Stomach (tissue), 9 donors: ENCODE data around the gene EXOC1. TPM values are rescaled to one million over a fixed set of nuclear protein-coding genes. Genes with fewer than 3 reads are reported as not detected.

Experiments
- DNase-seq, 2 donors: peaks; one replicate each; pipeline versions ENCODE4 v3.0.0 to v3.0.0-alpha.2; 2013 to 2019
- H3K27ac ChIP-seq, 5 donors: fragments of 200-600 bp in 4 of 5; sonication (generic) in 4 of 5; one replicate each; pipeline ENCODE4 v1.5.1; 2013 to 2019; ENCODE audit warnings: mild to moderate bottlenecking in 1 of 5, moderate library complexity in 1 of 5
- H3K27me3 ChIP-seq, 3 donors: fragments of 200-600 bp; sonication (generic); one replicate each; pipeline ENCODE4 v1.5.1; 2017 to 2019; ENCODE audit warnings: mixed run types in 1 of 3
- H3K36me3 ChIP-seq, 4 donors: fragments of 200-600 bp; sonication (generic); 1 replicate in 3 of 4; 2 replicates in 1 of 4; pipeline ENCODE4 v1.5.1; 2016 to 2019
- H3K4me1 ChIP-seq, 4 donors: fragments of 200-600 bp; sonication (generic); one replicate each; pipeline ENCODE4 v1.5.1; 2016 to 2019
- H3K4me3 ChIP-seq, 4 donors: fragments of 200-600 bp; sonication (generic) in 3 of 4; one replicate each; pipeline ENCODE4 v1.5.1; 2016 to 2019; ENCODE audit warnings: mild to moderate bottlenecking in 1 of 4
- H3K9me3 ChIP-seq, 4 donors: fragments of 200-600 bp; sonication (generic); one replicate each; pipeline ENCODE4 v1.5.1; 2016 to 2019
- EP300 ChIP-seq: sonication (generic); formaldehyde crosslinking; IDR thresholded peaks from one replicate; pipeline ENCODE4 v1.6.1; 2017; ENCODE audit warnings: antibody characterized with exemption
- POLR2A ChIP-seq, 4 donors: fragments of 450-650 bp; IDR thresholded peaks; one replicate each; pipeline ENCODE4 v1.6.1; 2016; ENCODE audit warnings: antibody characterized with exemption in 4 of 4, control low read depth in 2 of 4, mild to moderate bottlenecking in 1 of 4, moderate library complexity in 1 of 4
- POLR2AphosphoS5 ChIP-seq, 3 donors: sonication (generic); formaldehyde crosslinking; IDR thresholded peaks; one replicate each; pipeline ENCODE4 v1.6.1; 2016; ENCODE audit warnings: antibody characterized with exemption in 3 of 3
- WGBS, 5 donors: extraction: QIAGEN DNeasy Blood & Tissue Kit in 3 of 5; methylation state at CpG; one replicate each; pipeline versions ENCODE4 v1.1.5 to v1.1.7; 2013 to 2018; 5-methylcytosine and 5-hydroxymethylcytosine counted together
- intact Hi-C: fragments of 100-400 bp; cut with DNase I; formaldehyde crosslinking; loops from one replicate; pipeline ENCODE4 v1.15.1; 2023; ENCODE audit warnings: low total_unique reads
- polyA plus RNA-seq, 3 donors: library from polyadenylated mRNA; stranded (reverse); fragments of 200-250 nt; gene quantifications; one replicate each; pipeline ENCODE4 v1.2.3, GENCODE V29; 2013
- total RNA-seq, 5 donors: library from RNA; depleted of rRNA; stranded (reverse); fragments of >200 nt; gene quantifications; one replicate each; pipeline versions ENCODE4 v1.1.0 to v1.2.3, GENCODE V29; 2014 to 2016
- TF ChIP-seq, protein P1 (sequence below), 7 experiments: fragments of 450-650 bp in 4 of 7; fragments of 200-600 bp in 3 of 7; sonication (generic) in 3 of 7; IDR thresholded peaks; one replicate each; pipeline ENCODE4 v1.5.1; 2016 to 2019; ENCODE audit warnings: antibody characterized with exemption in 7 of 7, control low read depth in 2 of 7, mild to moderate bottlenecking in 1 of 7
- donor health status: healthy with polysubstance abuse.
- donor health status: Bipolar disorder and iron deficiency.
- donor health status: healthy.

EXOC1 gene
- total and polyA plus RNA-seq, 8 donors = 10.1 to 174 (median 26.2) TPM

DNA sequence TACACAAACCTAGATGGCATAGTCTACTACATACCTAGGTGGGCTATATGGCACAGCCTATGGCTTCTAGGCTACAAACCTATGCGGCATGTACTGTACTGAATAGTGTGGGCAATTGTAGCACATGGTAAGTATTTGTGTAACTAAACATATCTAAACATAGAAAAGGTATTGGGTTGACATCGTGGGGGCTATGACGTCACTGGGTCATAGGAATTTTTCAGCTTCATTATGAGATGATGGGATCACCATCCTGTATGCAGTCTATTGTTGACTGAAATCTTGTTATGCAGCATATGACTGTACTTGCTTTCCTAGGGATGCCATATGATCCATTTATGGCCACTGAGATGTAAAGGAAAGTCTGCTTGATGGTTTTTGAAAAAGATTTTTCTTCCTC is 35.8 kb upstream of the EXOC1 start:
- Histone ChIP-seq H3K27me3 (peaks cover 0 to 9% (median 0%) of the 10 kb centered on the region in 3 donors), H3K9me3 (no peaks in the 10 kb centered on the region), H3K36me3 (no peaks in the 10 kb centered on the region), H3K4me1 (peaks cover 0 to 5% (median 0%) of the 10 kb centered on the region in 4 donors), H3K27ac (no peak overlapping the region), H3K4me3 (no peak overlapping the region)
- no peak for DNase-seq
- TF ChIP-seq POLR2A (IDR thresholded peaks at IDR 0.05) = no peak
- no peak for TF ChIP-seq POLR2AphosphoS5 (IDR thresholded peaks at IDR 0.05)
- TF ChIP-seq, protein P1, sequence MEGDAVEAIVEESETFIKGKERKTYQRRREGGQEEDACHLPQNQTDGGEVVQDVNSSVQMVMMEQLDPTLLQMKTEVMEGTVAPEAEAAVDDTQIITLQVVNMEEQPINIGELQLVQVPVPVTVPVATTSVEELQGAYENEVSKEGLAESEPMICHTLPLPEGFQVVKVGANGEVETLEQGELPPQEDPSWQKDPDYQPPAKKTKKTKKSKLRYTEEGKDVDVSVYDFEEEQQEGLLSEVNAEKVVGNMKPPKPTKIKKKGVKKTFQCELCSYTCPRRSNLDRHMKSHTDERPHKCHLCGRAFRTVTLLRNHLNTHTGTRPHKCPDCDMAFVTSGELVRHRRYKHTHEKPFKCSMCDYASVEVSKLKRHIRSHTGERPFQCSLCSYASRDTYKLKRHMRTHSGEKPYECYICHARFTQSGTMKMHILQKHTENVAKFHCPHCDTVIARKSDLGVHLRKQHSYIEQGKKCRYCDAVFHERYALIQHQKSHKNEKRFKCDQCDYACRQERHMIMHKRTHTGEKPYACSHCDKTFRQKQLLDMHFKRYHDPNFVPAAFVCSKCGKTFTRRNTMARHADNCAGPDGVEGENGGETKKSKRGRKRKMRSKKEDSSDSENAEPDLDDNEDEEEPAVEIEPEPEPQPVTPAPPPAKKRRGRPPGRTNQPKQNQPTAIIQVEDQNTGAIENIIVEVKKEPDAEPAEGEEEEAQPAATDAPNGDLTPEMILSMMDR (IDR thresholded peaks at IDR 0.05) = no peak
- no peak for TF ChIP-seq EP300
- WGBS, 5 donors = 93 to 95% (median 93%) methylated on average over 3 of the region's 3 CpGs
- intact Hi-C loops = no loop called here

DNA sequence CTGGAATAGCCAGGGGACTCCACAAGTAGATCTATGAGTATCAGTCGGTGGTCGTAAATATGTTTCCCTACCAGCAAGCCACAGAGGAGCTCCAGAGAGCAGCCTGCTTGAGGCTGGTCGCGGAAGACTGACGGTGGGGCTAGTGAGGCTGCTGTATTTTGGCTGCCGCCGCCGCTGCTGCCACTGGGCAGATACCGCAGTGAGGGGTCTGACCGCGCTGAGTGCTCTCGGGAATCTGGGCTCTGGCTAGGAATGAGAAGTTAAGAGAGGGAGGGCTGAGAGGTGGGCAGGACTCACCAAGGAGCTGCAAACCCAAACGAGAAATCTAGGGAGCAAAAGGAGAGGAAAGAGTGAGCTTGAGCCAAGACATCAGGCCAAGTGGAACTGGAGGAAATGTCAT is 33.8 kb upstream of the EXOC1 start, which contains the start of gene EXOC1L:
Gene EXOC1L (plus strand): TSS at position 157 of the 400 bp plus-strand sequence. CDS start 237 bp downstream, at position 394.
- Histone ChIP-seq H3K27me3 (peaks cover 0 to 9% (median 0%) of the 10 kb centered on the region in 3 donors), H3K4me3 (peak within 1 kb of the TSS in 3 of 4 donors; percentile 13 to 31 (median 18)), H3K27ac (no peak within 1 kb of the TSS), H3K9me3 (no peaks in the 10 kb centered on the region), H3K36me3 (no peaks in the 10 kb centered on the region), H3K4me1 (peaks cover 0 to 5% (median 0%) of the 10 kb centered on the region in 4 donors)
- 6 to 12% (median 8%) methylated on average over 13 of the region's 13 CpGs for WGBS, 5 donors
- DNase-seq = peak in 1 of 2 donors; percentile 37
- TF ChIP-seq POLR2A (IDR thresholded peaks at IDR 0.05) = no peak
- intact Hi-C loops = no loop called here

DNA sequence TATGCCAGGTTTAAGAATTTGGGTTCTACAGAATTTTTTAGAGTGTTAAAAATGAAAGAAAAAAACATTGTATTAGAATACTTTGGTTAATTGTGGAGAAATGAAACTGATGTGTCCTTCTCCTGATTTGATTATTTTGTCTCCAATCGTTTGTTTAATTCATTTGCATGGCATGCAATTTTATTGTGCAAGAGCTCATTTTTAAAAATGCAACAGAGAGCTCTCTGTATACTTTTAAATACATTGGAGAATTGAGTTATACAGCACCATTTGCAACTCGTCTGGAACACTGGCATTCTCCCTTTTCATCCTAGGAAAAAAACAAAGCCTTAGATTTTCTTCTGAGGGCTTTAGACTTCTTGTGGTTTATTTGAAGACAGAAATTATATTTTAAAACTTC is 33.2 kb upstream of the EXOC1 start:
- no peak overlapping the region for H3K4me3 ChIP-seq
- TF ChIP-seq POLR2A (IDR thresholded peaks at IDR 0.05) = no peak
- TF ChIP-seq POLR2AphosphoS5 (IDR thresholded peaks at IDR 0.05) = no peak
- no peak for TF ChIP-seq EP300
- TF ChIP-seq, protein P1 (IDR thresholded peaks at IDR 0.05) = no peak
- intact Hi-C loops = no loop called here

DNA sequence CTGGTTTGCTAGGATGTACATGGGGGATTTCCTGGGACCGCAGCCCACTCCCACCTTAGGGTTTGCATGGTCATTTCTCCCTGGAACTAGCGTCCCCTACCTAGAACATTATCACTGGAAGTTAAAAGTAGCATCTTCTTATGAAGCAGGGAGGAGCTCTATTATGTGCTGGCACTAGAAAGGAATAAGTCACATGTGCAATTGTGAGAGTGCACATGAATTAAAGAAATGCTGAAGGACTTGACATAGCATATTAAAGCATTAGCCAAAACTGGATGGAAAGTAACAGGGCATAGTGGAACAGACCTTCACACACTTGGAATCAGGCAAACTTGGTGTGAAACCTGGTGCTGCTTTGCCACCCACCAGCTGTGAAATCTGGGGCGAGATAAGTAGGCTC is 31.1 kb upstream of the EXOC1 start:
- 82 to 91% (median 83%) methylated on average over 3 of the region's 3 CpGs for WGBS, 5 donors
- intact Hi-C loops = no loop called here
- peaks cover 0 to 9% (median 0%) of the 10 kb centered on the region in 3 donors for H3K27me3 ChIP-seq
- H3K4me3 ChIP-seq = no peak overlapping the region
- TF ChIP-seq EP300 (no peak), POLR2AphosphoS5 (IDR thresholded peaks at IDR 0.05) (no peak), POLR2A (IDR thresholded peaks at IDR 0.05) (no peak)
- TF ChIP-seq, protein P1 (IDR thresholded peaks at IDR 0.05) = no peak
- no peaks in the 10 kb centered on the region for H3K36me3 ChIP-seq
- no peak for DNase-seq
- H3K27ac ChIP-seq = no peak overlapping the region
- H3K4me1 ChIP-seq = peaks cover 0 to 5% (median 0%) of the 10 kb centered on the region in 4 donors
- no peaks in the 10 kb centered on the region for H3K9me3 ChIP-seq

More for the DNA sequence above, 33.2 kb upstream of the EXOC1 start:
- DNase-seq = no peak
- Histone ChIP-seq H3K27me3 (peaks cover 0 to 9% (median 0%) of the 10 kb centered on the region in 3 donors), H3K36me3 (no peaks in the 10 kb centered on the region), H3K9me3 (no peaks in the 10 kb centered on the region), H3K4me1 (peaks cover 0 to 5% (median 0%) of the 10 kb centered on the region in 4 donors), H3K27ac (no peak overlapping the region)
- WGBS, 5 donors = 33 to 44% (median 41%) methylated on average over 2 of the region's 2 CpGs

DNA sequence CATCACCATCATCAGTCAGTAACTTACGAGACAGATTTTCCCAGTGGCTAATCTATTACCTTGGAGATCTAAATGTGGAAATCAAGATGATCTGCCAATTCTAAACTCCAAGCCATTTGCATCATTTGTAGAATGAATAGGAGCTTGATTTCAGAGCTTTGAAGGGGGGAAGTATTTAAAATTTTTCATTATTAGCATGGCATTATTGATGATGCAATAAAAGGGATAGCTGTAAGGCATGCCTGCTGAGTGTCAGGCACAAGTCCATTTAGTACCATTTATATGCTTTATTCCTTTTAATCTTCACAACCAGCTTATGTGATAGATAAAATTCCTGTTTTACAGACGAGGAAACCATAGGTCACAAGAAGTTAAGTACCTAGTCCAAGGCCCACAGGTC is 28.6 kb upstream of the EXOC1 start:
- Histone ChIP-seq H3K9me3 (no peaks in the 10 kb centered on the region), H3K27ac (no peak overlapping the region), H3K27me3 (peaks cover 0 to 2% (median 0%) of the 10 kb centered on the region in 3 donors), H3K4me3 (no peak overlapping the region), H3K36me3 (no peaks in the 10 kb centered on the region), H3K4me1 (peaks cover 0 to 1% (median 0%) of the 10 kb centered on the region in 4 donors)
- no peak for DNase-seq
- 42 to 61% (median 52%) methylated on average over 2 of the region's 2 CpGs for WGBS, 5 donors
- intact Hi-C loops = no loop called here
- TF ChIP-seq EP300 (no peak), POLR2AphosphoS5 (IDR thresholded peaks at IDR 0.05) (no peak), POLR2A (IDR thresholded peaks at IDR 0.05) (no peak)
- TF ChIP-seq, protein P1 (IDR thresholded peaks at IDR 0.05) = no peak
